ENCODE data around the gene CCR3.

CCR3 gene

GRCh38 chr3:46209053-46209452, 33.2 kb upstream of the CCR3 start:
- no peak for TF ChIP-seq CTCF (conservative IDR thresholded peaks at IDR 0.05; ENCODE audit: low read depth)
- POLR2A ChIA-PET (ENCODE audit: low non-redundant PET), result no interaction called here
- H3K27ac ChIP-seq, result no peak overlapping the region
- CTCF ChIA-PET, result no interaction called here
- no peak for DNase-seq (ENCODE audit: low spot score)

GRCh38 chr3:46209746-46210470, 32.4 kb upstream of the CCR3 start:
- CTCF ChIA-PET, result interaction anchor here (0.7 kb wide), 1 partner anchor 530 kb away, joined by 4 read pairs; no protein-coding TSS in a partner anchor

DNA sequence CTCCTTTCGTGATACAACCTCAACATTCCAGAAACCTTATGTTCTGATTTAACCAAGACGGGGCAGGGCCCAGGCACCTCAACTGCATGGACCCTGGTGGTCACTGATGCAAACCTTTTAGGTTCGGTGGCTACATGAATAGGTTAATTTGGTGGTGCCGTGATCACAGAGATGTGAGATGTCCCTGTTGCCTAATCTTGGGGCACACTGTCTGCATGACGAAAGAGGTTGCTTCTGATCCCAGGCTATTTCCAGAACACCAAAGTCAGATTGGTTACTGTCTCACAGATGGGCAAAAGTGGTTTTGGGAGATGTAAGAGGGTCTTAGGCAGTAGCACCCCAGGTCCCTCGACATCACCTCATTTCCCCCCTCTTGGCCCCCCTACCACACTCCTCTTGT, 30.2 kb upstream of the CCR3 start:
- CTCF ChIA-PET, result interaction anchor here (0.5 kb wide), 1 partner anchor 15 kb away, joined by 4 read pairs; no protein-coding TSS in a partner anchor
- no peak for TF ChIP-seq CTCF (conservative IDR thresholded peaks at IDR 0.05; ENCODE audit: low read depth)
- no peak overlapping the region for H3K27ac ChIP-seq
- DNase-seq (ENCODE audit: low spot score), result no peak
- POLR2A ChIA-PET (ENCODE audit: low non-redundant PET), result no interaction called here

More at GRCh38 chr3:46209746-46210470, 32.4 kb upstream of the CCR3 start:
- TF ChIP-seq CTCF (conservative IDR thresholded peaks at IDR 0.05; ENCODE audit: low read depth), result no peak
- no peak overlapping the region for H3K27ac ChIP-seq
- POLR2A ChIA-PET (ENCODE audit: low non-redundant PET), result no interaction called here
- DNase-seq (ENCODE audit: low spot score), result no peak

GRCh38 chr3:46213201-46213600, 29.1 kb upstream of the CCR3 start:
- CTCF ChIA-PET, result interaction anchor here (0.5 to 1.1 kb wide), 3 partner anchors 12 to 231 kb away, joined by 4 to 5 read pairs (median 4); no protein-coding TSS in a partner anchor
- POLR2A ChIA-PET (ENCODE audit: low non-redundant PET), result no interaction called here
- H3K27ac ChIP-seq, result no peak overlapping the region
- no peak for TF ChIP-seq CTCF (conservative IDR thresholded peaks at IDR 0.05; ENCODE audit: low read depth)
- DNase-seq (ENCODE audit: low spot score), result no peak

DNA sequence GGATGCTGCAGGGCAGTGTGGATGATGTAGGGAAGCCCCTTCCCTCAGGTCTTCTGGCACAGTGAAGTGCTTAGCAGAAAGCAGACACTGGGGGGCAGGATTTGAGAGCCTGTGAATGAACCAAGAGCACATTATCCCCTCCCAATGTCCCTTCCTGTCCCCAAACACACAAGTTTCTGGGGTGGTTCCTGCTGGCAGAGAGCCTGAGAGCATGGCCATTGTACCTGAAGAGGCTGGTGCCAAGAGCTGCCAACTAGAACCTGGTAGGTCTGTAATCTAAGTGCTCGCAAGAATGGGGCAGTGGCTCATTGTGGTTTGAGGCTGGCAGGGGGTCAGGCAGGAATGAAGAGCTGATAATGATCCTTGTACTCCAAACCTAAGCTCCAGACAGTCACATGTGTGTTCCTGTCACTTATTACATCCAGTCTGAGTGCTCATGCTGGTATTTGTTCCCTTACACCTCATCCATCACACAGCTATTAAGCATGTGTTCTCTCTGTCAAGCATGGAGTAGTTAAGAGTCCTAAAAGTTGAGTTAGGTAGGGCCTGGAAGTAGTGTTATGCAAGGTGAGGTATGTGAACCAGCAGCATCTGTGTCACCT, 27.4 kb upstream of the CCR3 start:
- DNase-seq (ENCODE audit: low spot score), result no peak
- ChIA-PET POLR2A (ENCODE audit: low non-redundant PET) (no interaction called here), CTCF (interaction anchor here (0.6 kb wide), 1 partner anchor 20 kb away, joined by 3 read pairs; no protein-coding TSS in a partner anchor)
- H3K27ac ChIP-seq, result no peak overlapping the region
- TF ChIP-seq CTCF (conservative IDR thresholded peaks at IDR 0.05; ENCODE audit: low read depth), result no peak; the same call in 1 of the 2 replicates

GRCh38 chr3:46215810-46216414, 26.3 kb upstream of the CCR3 start:
- no peak for DNase-seq (ENCODE audit: low spot score)
- no peak overlapping the region for H3K27ac ChIP-seq
- CTCF ChIA-PET, result no interaction called here
- no peak for TF ChIP-seq CTCF (conservative IDR thresholded peaks at IDR 0.05; ENCODE audit: low read depth)
- POLR2A ChIA-PET (ENCODE audit: low non-redundant PET), result no interaction called here
